ENCODE measurements around the gene BTBD16.
A peak's percentile ranks its signal among the peaks of the same experiment; 100 is the strongest.

Gene BTBD16

DNA sequence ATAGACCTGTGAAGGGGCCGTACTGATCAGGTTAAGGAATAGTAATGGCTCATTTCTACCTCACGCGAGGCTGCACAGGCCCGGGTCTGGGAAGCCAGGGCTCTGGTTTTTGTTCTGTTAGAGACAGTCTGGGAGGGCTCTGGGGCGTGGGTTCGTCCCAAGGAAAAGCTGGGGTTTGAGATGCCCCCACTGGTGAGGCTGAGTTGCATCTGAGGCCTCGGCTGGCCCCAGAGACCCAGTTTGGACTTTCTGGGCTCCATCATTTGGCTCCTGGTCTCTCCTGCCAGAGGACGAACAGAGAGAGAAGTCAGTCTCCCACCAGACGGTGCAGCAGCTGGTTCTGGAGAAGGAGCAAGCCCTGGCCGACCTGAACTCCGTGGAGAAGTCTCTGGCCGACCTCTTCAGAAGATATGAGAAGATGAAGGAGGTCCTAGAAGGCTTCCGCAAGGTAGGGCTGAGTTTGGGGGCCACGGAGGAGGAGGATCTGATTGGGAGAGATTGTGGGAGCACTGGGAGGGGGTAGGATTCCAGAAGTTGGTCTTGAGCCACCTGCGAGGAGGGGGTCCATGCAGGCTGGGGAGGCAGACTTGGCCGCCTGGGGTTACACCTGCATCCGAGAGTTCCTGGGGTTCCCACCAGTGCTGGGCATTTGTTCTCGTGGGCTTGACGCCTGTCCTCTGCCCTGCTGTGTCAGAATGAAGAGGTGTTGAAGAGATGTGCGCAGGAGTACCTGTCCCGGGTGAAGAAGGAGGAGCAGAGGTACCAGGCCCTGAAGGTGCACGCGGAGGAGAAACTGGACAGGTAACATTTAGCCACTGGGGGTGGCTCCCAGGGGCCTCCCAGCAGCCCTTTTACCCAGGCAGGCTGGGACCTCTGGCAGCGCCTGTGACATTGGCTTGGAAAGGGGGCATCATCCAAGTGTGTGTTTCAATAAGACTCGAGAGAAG, 22.5 kb upstream of the BTBD16 start:
- DNase-seq (ENCODE audit: low spot score): no peak

DNA sequence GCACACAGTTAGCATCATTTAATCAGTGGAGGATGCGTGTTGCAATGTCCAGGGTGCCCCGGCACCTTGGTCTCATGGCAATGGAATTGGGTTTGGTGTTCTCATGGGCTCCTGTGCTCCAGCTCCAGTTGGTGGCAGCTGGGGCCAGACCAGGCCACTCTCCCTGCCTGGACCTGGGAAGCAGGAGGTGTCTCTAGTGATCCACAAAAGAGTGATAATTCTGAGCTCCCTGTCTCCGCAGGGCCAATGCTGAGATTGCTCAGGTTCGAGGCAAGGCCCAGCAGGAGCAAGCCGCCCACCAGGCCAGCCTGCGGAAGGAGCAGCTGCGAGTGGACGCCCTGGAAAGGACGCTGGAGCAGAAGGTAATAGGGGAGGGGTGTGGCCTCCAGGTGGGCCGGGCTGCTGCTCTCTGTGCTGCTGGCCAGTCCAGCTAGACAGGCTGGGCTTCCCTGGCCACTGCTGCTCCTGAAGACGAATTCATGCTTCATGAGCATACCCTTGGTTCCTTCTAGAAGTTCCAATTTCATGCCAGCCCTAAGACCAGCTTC, 21.7 kb upstream of the BTBD16 start:
- DNase-seq (ENCODE audit: low spot score): no peak

DNA sequence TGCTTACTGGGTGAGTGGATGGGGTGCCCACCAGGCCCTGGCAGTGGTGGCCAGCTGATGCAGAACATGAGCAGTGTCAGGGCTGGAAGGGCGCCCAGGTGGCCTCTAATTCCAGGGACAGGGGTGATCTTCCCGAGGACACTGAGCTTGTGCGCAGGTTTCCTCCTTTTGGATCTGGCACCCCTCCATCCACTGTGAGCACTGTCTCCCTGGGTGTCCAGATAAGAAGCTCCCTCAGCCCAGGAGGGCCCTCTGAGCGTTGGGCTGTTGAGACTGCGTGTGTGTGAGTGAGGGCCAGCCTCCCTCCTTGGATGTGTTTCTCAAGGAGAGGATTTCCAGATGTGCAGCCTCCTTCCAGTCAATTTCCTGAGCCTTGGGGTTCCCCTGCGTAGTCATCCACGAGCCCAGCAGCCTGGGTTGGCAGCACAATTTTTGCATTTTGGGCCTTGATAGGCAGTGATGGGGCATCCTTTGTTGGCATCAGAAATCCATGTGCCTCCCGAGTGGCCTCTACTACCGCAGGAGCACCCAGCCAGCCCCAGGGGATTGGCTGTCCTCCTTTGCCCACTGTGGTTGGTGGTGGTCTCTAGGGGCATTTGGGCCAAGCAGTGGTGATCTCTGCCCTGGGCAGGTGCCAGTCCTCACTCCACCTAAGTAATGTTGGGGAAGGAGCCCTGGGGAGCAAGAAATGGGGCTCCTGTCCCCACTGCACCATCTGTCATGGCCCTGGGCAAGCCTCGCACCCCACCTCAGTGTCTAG, 20.9 kb upstream of the BTBD16 start:
- no peak for DNase-seq (ENCODE audit: low spot score)

DNA sequence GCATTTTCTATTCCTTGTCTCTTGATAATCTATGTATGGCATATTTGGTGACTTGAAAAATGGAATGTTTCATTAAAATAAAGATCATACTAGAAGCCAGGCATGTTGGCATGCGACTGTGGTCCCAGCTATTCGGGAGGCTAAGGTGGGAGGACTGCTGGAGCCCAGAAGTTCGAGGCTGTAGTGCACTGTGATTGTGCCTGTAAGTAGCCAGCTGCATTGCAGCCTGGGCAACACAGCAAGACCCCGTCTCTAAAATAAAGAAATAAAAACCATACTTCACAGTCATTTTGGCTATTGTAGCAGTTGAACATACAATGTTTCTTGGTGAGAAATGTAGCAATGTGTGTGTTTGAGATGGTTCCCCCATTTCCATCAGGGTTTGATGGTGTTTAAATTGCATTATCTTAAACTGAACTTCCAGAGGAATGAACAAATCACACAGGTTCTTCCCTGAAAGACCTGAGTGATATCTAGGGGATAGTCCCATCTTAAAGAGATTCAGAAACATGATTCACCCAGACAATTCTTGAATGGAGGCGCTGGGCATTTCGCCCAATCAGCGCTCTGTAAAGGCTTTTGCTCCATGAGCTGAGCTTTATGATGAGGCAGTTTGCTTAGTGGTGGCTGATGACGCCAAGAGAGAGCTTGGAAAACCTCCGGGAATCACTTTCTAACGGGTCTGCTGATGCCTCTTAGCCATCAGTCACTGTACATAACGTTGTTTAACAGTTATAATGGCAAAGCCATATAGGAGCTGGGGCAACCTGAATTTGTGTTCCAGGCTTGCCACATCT, 19.4 kb upstream of the BTBD16 start:
- no peak for DNase-seq (ENCODE audit: low spot score)

DNA sequence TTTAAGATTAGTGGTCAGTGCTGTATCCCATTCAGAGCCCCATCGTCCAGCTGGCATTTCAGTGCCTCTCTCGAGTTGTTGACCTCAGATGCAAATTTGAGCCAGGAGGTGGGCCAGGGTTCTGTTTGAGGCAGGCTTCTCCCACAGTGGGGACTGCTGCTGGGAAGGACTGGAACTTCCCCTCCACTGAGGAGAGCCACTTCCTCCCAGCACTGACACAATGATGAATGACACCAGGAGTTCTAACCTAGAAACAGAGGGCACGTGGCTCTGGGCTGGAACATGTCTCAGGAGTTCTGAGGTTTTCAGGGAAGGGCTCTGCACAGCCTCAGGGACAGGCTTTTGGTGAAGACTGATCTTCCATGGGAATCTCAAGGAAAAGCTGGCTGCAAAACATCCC, 18.3 kb upstream of the BTBD16 start:
- no peak for DNase-seq (ENCODE audit: low spot score)

DNA sequence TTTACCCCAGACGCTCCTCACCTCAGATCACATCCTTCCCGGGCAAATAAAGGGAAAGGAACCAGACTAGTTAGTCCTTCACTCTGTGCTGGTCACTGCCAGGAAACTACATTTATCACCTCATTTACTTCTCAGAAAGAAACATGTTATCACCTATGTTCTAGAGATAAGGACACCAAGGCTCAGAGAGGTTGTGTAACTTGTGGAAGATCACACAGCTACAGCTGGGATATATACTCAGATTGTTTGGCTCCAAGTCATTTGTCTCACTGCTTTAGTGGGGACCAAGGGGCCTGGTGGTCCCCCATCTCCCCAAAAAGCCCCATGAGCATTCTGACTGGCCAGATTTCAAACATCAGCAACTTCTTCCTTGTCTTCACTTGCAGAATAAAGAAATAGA, 17.5 kb upstream of the BTBD16 start:
- no peak for DNase-seq (ENCODE audit: low spot score)

DNA sequence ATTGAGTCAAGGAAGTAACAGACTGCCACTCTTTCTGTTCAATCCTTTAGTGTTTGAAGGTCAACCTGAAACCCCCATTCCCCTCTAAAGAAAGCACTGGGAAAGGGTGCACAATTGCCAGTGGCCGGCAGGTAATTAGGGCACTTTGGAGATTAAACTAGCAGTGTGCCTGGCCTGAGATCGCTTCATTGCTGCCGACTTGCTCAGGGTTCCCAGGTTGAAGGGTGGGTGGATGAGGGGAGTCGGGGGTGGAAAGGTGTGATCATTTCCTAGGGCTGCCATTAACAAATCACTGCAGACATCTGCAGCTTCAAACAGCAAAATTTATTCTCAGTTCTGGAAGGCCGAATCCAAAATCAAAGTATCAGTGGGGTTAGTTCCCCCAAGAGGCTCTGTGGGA, 16.3 kb upstream of the BTBD16 start:
- DNase-seq (ENCODE audit: low spot score): no peak

DNA sequence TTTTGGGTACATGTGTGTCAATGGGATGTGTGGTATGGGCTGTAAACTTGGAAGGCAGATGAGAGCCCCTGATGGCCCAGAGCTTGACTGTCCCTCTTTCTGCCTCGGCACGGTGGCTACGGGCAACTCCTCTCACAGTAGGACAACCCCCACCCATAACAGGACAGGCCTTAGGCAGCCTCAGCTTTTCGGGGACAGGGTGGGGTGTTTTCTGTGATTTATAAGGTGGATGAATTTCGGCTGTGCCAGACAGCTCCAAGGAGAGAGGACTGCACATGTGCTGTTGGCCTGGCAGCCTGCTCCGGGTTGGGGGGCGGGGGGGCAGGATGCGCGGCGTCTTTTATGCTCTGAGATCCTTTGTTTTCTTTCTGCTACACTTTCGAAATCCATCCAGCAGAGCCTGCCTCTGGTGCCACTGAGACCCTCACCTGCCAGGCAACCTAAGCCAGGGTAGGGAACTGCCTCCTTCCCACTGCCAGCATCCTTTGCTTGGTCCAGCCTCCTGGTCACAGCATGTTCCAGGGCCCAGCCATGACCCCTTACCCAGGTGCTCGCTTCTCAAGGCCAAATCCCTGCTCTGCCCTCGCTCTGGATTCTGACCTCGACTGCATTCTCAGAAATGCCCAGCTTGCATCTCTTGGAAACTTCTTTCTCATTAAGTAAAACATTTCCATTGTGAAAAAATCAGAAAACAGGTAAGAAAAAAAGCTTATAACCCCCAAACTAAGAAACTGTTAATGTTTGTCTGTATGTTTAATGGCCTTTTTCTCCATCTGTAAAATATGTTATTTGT, 15.4 kb upstream of the BTBD16 start:
- DNase-seq (ENCODE audit: low spot score): no peak

DNA sequence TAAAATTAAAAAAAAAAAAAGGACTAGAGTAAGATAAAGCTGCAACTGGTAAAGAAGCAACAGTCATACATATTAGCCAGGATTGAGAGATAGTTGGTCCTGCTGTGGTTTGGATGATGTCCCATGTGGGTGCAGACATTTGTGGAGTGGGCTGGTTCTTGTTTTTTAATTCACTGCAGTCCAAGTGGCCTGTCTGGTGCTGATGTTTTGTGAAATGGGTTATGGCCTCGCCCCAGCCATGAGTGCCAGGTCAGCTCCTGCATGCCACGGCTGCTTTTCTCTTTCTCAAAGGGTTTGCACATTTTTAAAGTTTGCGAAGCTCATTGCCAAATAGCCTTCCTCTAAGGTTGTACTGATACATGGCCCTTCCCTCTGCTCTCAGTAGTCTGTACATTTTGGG, 14.1 kb upstream of the BTBD16 start:
- no peak for DNase-seq (ENCODE audit: low spot score)

DNA sequence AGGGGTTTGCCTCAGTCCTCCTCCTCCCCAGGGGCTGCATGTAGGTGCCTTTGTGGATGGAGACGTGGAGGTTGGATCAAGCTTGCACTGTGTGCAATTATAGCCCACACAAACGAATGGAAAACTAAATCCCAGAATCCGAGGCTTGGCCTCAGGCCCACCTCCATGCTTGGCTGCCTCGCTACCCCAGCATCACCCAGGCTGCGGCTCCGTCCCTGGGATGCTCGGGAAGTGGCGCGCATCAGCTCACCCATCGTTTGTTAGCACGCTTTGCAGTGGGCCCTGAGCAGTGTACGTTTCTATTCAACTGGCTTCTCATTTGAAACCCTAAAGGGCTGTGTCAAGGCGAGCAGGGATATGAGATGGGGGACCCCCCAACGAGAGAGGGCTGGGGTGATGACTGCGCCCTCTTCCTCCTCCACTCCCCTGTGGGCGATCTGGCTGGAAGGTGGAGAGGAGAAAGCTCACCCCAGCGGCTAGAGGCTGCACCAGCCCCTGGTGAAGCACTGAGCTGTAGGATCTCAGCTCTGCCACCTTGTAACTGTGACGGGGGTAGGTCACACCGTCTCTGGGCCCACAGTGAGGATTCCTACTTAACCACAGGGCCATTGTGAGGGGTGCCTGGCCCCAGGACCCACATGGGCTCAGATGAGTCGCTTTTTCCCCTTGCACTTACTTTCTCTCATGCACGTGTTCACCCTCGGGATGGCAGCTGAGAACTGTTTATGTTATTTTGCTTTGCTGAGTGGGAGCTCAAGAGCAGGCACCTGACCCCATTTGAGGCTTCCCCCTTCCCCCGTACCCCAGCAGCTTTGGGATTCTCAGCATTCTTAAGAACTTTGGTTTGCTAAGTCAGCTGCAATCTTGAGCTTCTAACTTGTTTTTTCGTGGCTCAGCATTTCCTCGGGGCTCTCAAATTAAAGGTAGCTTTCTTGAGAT, 12.7 kb upstream of the BTBD16 start:
- no peak for DNase-seq (ENCODE audit: low spot score)

DNA sequence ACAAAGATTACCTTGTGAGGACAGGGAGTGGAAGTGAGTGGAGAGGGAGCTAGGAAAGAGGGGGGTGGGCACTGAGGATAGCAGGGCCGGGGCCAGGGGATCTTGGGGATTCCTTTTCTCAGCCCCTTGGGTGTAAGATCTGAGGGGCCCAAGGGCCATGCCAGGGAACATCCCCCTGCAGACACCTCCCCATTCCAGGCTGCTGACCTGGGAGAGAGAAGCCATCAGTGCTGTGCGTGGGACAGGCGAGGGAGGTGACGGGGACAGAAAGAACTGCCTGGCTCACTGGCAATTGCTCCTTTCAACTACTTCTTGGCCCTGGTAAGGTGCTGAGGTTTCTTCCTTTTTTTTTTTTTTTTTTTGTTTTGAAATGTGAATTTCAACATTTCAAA, 12.0 kb upstream of the BTBD16 start:
- DNase-seq (ENCODE audit: low spot score): no peak

DNA sequence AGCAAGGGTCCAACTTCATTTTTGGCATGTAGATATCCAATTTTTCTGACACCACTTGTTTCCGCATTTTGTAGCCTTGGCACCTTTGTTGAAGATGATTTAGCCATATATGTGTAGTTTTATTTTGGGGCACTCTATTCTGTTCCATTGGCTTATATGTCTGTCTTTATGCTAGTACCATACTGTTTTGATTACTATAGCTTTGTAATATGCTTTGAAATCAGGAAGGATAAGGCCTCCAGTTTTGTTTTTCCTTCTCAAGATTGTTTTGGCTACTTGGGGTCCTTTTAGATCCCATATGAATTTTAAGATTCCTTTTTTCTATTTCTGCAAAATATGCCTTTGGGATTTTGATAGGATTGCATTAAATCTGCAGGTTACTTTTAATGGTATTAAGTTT, 9.5 kb upstream of the BTBD16 start:
- DNase-seq (ENCODE audit: low spot score): no peak

DNA sequence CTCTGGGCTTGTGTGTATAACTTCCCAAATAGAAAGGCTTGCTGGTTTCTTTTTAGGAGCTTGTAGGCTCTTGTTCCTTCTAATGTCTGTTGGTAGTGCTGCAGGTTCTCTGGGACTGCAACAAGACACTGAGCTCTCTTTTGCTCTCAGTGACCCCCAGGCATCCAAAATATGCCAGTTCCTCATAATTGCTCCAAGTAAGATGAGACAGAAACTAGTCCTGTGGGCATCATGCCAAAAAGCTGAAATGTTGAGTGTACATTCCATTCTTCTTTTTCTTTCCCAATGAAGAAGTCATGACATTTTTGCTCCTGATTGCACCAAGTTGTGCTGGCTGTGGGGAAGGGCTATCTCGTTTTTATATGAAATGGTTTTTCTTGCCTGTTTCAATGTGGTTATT, 7.1 kb upstream of the BTBD16 start:
- no peak for DNase-seq (ENCODE audit: low spot score)

DNA sequence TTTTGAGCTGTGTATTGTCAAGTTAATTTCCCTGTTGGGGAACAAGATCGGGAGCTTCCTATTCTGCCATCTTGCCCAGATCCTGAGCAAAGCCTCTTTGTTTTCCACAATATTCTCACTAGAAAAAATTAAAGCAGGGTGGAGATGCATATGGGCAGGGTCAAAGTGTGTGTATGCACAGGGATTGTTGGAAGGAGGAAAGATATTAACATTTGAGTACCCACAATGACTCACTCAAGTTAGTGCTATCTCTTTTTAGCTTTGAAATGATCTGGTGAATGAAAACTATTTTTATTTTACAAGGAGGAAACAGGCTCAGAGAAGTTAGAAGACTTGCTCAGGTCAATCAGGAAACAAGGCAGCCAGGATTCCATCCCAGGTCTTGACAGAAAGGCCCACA, 6.7 kb upstream of the BTBD16 start:
- DNase-seq (ENCODE audit: low spot score): no peak

DNA sequence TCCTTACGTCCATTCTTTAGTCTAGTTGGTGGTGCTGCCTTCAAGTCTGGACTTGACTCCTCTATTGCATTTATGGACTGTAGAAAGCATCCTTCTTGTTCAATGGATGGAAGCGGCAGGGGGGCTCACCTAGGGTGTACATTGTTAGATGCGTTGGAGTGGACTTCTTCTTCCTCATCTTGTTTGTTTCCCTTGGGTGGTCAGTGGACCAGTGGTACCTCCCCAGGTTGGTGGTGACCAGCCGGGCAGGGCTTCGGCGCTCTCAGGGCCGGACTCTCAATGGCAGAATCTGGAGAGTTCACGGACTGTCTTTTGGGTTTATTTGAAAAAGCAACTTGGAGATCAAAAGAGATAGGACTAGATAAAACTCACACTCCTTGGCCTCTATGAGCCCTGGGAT, 6.2 kb upstream of the BTBD16 start:
- DNase-seq (ENCODE audit: low spot score): no peak

DNA sequence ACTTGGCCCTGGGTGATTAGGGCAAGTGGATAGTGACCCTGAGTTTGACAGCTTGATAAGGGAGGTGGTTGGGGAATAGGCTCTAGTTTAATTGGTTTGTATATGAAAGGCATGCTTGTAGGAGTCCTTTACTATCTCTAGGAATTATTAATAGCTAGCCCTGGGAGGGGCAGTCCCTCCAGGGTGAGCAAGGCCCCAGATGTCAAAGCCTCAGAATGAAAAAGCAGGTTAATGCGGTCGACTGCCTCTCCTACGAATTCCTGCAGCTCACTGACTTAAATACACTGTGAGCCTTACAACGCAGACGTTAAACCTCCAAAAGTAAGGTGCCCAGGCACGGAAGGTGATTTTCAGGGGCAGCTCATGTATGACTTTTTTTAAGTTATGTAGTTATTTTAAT, 5.2 kb upstream of the BTBD16 start:
- no peak for DNase-seq (ENCODE audit: low spot score)

DNA sequence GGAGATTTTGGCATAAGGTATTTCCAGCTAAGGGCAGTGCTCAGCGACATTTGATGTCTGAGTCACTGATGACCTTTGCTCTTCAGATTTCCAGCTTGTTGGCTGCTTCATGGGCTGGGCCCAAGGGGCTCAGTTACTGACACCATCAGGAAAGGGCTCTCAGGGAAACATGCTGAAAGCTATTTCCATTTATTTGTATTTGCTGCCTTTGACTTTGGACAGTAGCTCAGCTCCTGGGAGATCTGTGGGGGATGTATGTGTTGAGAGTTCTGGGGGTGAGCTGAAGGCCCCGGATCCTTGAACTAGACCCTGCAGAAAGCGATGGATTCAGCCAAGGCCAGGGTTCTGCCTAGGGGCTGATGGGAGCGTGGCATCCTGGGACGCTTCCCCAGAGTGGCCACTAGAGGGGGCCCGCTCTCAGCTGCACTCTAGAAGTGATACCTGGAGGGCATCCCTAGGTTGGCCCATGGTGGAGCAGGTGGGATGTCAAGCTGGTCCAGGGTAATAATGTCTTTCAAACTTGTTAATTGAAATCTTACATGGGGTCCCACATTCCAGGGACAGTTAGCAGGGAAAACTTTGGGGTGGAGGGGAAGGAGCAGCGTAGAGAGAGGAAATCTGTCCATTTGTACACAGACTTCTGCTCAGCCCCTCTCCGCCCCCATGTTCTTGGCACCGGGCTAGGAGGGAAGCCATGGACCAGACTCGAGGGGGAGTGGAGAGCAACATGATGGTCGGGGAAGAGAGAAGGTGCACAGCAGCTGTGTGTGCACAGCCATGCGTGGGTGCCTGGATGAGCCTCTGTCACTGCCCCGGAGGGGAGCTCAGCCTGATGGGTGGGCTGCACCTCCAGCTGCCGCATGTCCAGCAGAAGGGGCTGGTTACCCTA, 3.0 kb upstream of the BTBD16 start:
- DNase-seq (ENCODE audit: low spot score): peak; percentile 41

DNA sequence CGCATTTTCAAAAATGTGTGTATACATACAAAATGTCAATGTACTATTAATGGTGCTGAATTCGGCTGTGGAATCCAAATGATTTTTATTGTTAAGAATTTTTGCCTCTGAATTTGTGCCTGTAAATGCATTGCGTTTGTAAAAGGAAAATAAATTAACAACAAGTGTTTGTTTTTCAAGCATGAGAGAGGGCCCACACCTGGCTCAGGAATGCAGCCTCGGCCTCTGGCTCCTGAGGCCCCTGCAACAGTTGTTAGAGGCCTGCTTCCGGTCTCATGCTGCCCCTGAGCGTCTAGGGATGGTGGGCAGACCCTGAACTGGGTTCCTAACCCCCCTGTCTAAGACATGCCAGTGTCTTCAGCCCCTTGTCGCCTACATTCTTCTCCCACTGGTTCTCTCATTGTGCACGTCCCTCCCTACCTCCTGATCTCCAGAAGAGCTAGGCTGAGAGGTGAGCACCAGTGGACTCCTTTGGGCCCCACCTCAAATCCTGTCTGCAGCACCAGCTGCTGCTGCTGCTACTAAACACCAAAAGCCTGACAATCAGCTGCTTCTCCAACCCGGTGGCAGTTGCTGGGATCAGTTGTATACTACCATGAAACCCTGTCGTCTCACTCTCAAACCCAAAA, 1.9 kb upstream of the BTBD16 start:
- DNase-seq (ENCODE audit: low spot score): no peak

All from hematopoietic multipotent progenitor cell treated with erythropoietin and hydrocortisone succinate and interleukin-3 and kit ligand, for 15 days (in vitro differentiated cells).